GM19023 (cell line): ENCODE measurements around the gene FHIP2A.
"Not testable (repeated sequence)": the region's sequence is repeated elsewhere in the genome, so short reads cannot be mapped to it uniquely, and the experiment has no call there.

Source experiments
- ATAC-seq: cut with Tn5 transposase; IDR thresholded peaks from one replicate; pipeline ENCODE4 v1.9.1; 2021; ENCODE audit warnings: mild to moderate bottlenecking, moderate library complexity; ENCODE audit not compliant: unreplicated experiment

The FHIP2A gene

DNA sequence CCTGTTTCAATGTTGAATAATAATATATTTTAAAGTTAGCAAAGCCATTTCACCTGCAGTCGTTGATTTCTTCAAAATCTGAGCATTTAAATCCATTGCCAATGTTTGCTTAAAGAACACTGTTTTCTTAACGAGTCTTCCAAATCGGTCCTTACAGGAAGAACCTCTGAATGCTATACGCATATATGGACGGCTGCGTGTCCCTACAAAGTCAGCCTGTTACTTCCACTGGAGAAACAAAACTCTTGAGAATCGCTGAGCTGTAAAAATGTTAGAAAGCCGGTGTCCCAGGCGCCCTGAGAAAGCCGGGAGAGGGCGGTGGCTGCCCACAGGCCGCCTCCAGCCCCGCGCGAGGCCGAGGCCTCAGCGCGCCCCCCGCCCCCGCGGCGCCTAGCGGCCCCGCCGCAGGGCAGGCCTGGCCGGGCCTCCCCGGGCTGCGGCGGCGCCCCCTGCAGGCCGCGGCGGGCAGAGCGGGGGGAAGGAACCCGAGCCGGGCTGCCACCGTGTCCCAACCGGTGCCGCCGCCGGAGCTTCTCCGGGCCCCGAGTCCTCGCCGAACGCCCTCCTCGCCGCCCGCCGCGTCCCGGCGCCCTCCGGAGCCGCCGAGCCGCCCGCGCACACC is at the start of gene FHIP2A:
Gene FHIP2A (plus strand): TSS at position 488 of the 622 bp plus-strand sequence. CDS start 299 bp downstream, outside the sequence.
- peak; percentile 84 for ATAC-seq

GRCh38 chr10:114772496-114773196 is 48.9 kb upstream of the FHIP2A start:
- ATAC-seq, result no peak

GRCh38 chr10:114773197-114773532 is 48.4 kb upstream of the FHIP2A start:
- ATAC-seq, result no peak

GRCh38 chr10:114775082-114775481 is 46.5 kb upstream of the FHIP2A start:
- ATAC-seq, result not testable (repeated sequence)

GRCh38 chr10:114777415-114777814 is 44.2 kb upstream of the FHIP2A start:
- no peak for ATAC-seq

GRCh38 chr10:114779803-114780576 is 41.6 kb upstream of the FHIP2A start:
- no peak for ATAC-seq

- ATAC-seq, result no peak
Observed at GRCh38 chr10:114780577-114781184, 40.9 kb upstream of the FHIP2A start.

GRCh38 chr10:114782666-114783065 is 38.9 kb upstream of the FHIP2A start:
- no peak for ATAC-seq

- ATAC-seq, result no peak
Observed at GRCh38 chr10:114783686-114784085, 37.9 kb upstream of the FHIP2A start.

DNA sequence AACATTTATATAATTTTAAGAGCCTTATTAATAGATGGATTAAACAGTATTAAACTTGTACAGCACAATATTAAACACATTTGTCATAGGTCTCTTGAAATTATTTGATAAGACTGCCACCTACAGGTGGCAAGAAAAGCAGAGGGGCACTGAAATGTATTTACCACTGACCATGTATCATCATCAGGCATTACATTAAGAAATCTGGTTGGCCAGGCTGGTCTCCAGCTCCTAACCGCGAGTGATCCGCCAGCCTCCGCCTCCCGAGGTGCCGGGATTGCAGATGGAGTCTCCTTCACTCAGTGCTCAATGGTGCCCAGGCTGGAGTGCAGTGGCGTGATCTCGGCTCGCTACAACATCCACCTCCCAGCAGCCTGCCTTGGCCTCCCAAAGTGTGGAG is 35.1 kb upstream of the FHIP2A start:
- peak; percentile 62 for ATAC-seq

DNA sequence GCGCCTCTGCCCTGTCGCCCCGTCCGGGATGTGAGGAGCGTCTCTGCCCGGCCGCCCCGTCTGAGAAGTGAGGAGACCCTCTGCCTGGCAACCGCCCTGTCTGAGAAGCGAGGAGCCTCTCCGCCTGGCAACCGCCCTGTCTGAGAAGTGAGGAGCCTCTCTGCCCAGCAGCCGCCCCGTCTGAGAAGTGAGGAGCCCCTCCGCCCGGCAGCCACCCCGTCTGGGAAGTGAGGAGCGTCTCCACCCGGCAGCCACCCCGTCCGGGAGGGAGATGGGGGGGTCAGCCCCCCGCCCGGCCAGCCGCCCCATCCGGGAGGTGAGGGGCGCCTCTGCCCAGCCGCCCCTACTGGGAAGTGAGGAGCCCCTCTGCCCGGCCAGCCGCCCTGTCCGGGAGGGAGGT is 34.4 kb upstream of the FHIP2A start:
- not testable (repeated sequence) for ATAC-seq

DNA sequence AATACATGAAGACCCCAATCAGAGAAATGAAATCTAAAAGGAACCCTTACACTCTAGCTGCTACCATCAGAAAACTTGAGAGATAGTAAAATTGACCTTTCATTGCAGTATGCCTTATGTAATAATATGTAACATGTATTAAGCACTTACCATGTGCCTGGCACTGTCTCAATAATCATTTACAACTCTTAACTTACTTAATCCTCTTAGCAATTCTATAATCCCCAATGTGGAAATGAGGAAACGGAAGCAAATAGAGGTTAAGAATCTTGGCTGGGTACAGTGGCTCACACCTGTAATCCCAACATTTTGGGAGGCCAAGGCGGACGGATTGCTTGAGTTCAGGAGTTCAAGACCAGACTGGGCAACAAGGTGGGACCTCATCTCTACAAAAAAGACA is 29.8 kb upstream of the FHIP2A start:
- no peak for ATAC-seq

- no peak for ATAC-seq
Observed at GRCh38 chr10:114795039-114795438, 26.5 kb upstream of the FHIP2A start.

DNA sequence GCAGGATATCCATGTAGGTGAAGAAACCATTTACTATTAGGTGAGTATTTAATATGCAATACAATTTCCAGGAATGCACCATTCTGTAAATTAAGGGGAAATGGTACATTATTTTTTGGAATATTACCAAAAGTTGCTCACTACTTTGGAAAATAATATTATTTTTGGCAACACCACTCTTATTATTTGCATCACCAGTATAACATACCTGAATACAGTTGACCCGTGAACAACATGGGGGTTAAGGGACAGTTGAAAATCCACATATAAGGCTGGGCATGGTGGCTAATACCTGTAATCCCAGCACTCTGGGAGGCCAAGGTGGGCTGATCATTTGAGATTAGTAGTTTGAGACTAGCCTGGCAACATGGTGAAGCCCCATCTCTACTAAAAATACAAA is 21.2 kb upstream of the FHIP2A start:
- no peak for ATAC-seq

- ATAC-seq, result no peak
Observed at GRCh38 chr10:114801411-114801813, 20.2 kb upstream of the FHIP2A start.

- ATAC-seq, result no peak
Observed at GRCh38 chr10:114802177-114802576, 19.4 kb upstream of the FHIP2A start.

DNA sequence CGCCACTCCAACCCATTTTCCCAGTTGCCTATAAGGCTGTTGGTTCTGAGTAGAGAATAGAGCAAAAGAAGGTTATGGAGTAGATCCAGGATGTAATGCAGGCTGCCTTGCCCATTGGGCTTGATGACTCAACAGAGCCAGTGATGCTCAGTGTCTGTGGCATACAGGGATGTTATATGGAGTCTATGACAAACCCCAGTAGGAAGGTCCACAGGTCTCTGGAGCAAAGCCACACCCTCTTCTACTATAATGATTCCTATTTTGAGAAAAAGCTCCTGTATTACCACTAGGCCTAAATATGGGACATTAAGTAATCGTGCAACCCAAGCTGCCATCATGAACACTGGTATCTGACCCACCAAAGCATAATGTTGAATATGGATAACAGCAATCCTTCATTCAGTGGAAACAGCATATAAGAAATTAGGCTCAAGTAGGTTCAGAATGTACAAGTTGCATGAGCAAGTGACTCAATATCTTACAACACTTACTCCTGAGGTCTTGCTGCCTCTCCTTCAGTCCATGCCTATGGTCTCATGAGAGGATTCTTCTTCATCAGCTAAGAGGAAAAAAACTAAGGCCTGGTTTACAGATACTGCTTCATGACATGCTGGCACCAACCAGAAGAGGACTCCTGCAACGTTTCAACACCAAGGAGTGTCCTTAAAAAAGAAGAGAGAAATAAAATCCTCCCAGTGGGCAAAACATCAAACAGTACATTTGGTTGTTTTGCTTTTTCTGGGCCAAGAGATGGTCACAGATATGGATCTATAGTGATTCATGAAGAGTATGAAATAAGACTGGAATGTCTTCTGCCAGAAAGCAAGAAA is 14.8 kb upstream of the FHIP2A start:
- ATAC-seq, result no peak

DNA sequence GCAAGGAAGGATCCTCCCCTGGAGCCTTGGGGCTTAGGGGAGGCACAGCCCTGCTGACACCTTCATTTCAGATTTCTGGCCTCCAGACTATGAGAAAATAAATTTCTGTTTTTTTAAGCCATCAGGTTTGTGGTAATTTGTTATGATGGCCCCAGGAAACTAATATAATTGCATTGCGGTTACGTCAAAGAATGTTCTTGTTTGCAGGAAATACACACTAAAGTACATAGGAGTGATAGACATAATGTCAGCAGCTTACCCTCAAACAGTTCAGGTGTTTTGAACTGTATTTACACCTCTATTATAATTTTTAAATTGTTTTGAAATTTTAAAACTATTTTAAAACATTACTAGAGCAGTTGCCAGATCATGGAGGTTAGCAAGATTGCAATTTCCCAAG is 12.6 kb upstream of the FHIP2A start:
- no peak for ATAC-seq

GRCh38 chr10:114810926-114811325 is 10.7 kb upstream of the FHIP2A start:
- peak; percentile 100 for ATAC-seq

DNA sequence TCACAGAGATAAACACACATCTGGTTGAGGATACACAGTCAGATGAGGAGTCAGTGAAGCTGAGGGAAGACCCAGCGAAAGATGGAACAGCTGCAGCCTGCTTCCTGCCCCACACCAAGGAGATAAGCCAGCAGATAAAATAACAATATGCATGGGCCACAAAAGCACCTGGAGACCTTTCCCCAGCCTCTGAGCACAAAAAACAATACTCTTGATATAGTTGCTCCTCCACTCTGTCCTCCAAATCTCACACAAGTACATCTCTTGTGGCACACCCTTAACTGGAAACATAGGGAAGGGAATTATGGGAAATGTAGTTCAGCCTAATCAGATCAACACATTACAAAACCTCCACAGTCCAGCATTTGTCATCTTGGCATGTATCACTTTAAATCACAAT is 9.7 kb upstream of the FHIP2A start:
- ATAC-seq, result no peak

GRCh38 chr10:114815791-114816190 is 5.8 kb upstream of the FHIP2A start:
- no peak for ATAC-seq
